ENCODE results near the gene DHX36. TPM values are rescaled to one million over a fixed set of nuclear protein-coding genes. Genes with fewer than 3 reads are reported as not detected.

Gene DHX36
- total and polyA plus RNA-seq, 10 donors: 27.4 to 106 (median 70.8) TPM

DNA sequence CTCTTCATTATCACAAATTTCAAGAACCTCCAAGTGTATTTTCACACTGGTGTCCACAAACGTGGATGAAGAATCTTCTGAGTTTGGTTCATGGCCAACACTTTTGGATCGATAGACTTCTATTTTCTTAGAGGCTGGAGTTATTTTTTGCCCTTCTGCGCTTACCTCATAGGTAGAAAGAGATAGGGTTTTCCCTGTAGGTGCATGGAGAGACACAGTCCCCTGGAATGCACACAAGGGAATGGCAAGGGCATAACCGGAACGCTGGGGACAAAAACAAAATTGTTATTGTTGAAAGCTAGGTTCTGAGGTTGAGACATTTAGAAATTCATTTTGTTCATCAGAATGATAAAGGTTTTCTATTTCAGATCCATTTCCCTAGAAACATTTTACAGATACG, 13.7 kb upstream of the DHX36 start:
- WGBS, 5 donors: 89 to 94% (median 92%) methylated on average over 6 of the region's 6 CpGs
- Histone ChIP-seq H3K4me1 (no peaks in the 10 kb centered on the region), H3K4me3 (no peak overlapping the region), H3K36me3 (no peaks in the 10 kb centered on the region), H3K9me3 (no peaks in the 10 kb centered on the region), H3K27ac (no peak overlapping the region), H3K27me3 (replicated peaks in 1 of 7) (no peaks in the 10 kb centered on the region)
- intact Hi-C loops (cut with DNase I; ENCODE audit: low total_unique reads): loop anchor here (10.0 kb wide), 1 partner anchor 1367 kb away; no protein-coding TSS in a partner anchor
- TF ChIP-seq POLR2AphosphoS5 (IDR thresholded peaks at IDR 0.05) (no peak), CTCF (IDR thresholded peaks at IDR 0.05 in 8 of 11, conservative IDR thresholded peaks at IDR 0.05 in 3 of 11) (no peak), POLR2A (IDR thresholded peaks at IDR 0.05) (no peak)
- no peak for DNase-seq

GRCh38 chr3:154334973-154335420, 10.7 kb upstream of the DHX36 start:
- Histone ChIP-seq H3K4me3 (no peak overlapping the region), H3K9me3 (no peaks in the 10 kb centered on the region), H3K27ac (no peak overlapping the region), H3K4me1 (no peaks in the 10 kb centered on the region), H3K36me3 (no peaks in the 10 kb centered on the region), H3K27me3 (replicated peaks in 1 of 7) (no peaks in the 10 kb centered on the region)
- no peak for DNase-seq
- intact Hi-C loops (cut with DNase I; ENCODE audit: low total_unique reads): loop anchor here (10.0 kb wide), 1 partner anchor 1370 kb away; no protein-coding TSS in a partner anchor
- WGBS, 5 donors: 14 to 36% (median 23%) methylated on average over 3 of the region's 3 CpGs
- no peak for TF ChIP-seq POLR2AphosphoS5 (IDR thresholded peaks at IDR 0.05)
- TF ChIP-seq CTCF (IDR thresholded peaks at IDR 0.05 in 8 of 11, conservative IDR thresholded peaks at IDR 0.05 in 3 of 11): peak in 10 of 11 experiments; percentile 12 to 73 (median 62)

- intact Hi-C loops (cut with DNase I; ENCODE audit: low total_unique reads): no loop called here
- TF ChIP-seq POLR2A (IDR thresholded peaks at IDR 0.05): no peak
- TF ChIP-seq CTCF (IDR thresholded peaks at IDR 0.05 in 8 of 11, conservative IDR thresholded peaks at IDR 0.05 in 3 of 11): no peak
- H3K4me1 ChIP-seq: peaks cover 3 to 16% (median 12%) of the 10 kb centered on the region in 6 donors
- H3K36me3 ChIP-seq: no peaks in the 10 kb centered on the region
- no peaks in the 10 kb centered on the region for H3K9me3 ChIP-seq
- no peaks in the 10 kb centered on the region for H3K27me3 ChIP-seq (replicated peaks in 1 of 7)
- H3K27ac ChIP-seq: no peak overlapping the region
- H3K4me3 ChIP-seq: no peak overlapping the region
- DNase-seq: no peak
These were observed 3.6 kb upstream of the DHX36 start for GRCh38 chr3:154327871-154328270.

DNA sequence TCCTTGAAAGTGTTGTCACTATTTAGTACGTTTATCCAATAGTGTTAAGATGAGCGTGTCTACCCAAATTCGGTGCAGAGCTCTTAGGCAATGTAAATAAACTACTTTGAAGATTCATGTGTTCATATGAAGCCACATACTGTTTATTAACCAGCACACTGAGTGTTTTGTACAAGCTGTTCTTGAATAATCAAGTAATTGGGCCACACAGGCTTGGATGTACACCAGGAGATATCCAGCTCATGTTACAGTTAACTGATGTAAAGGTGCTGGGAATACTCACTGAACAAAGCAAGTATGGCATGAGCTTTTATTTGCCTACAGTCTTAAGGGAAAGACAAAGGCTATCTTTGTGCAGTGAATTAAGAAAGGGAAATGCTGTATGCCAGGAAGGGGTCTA, 632 bp upstream of the DHX36 start:
- 84 to 88% (median 86%) methylated on average over 3 of the region's 3 CpGs for WGBS, 5 donors
- Histone ChIP-seq H3K4me1 (peaks cover 31 to 46% (median 42%) of the 10 kb centered on the region in 6 donors), H3K4me3 (peak overlapping the region in 7 of 8 donors; percentile 61 to 79 (median 69)), H3K27ac (peak overlapping the region; percentile 36 to 97 (median 97)), H3K36me3 (no peaks in the 10 kb centered on the region), H3K9me3 (no peaks in the 10 kb centered on the region), H3K27me3 (replicated peaks in 1 of 7) (no peaks in the 10 kb centered on the region)
- intact Hi-C loops (cut with DNase I; ENCODE audit: low total_unique reads): no loop called here
- no peak for DNase-seq
- TF ChIP-seq POLR2AphosphoS5 (IDR thresholded peaks at IDR 0.05) (no peak), CTCF (IDR thresholded peaks at IDR 0.05 in 8 of 11, conservative IDR thresholded peaks at IDR 0.05 in 3 of 11) (no peak)
